AG09319 (cell line): ENCODE results near the gene GFRA1.

Source experiments
- DNase-seq: peaks from one replicate; pipeline ENCODE4 v3.0.0-alpha.2; 2010; ENCODE audit warnings: low read depth; ENCODE audit errors: extremely low read depth
- CTCF ChIP-seq: IDR thresholded peaks from 2 replicates; pipeline ENCODE4 v1.5.1; 2011; ENCODE audit warnings: low read depth, mild to moderate bottlenecking, inconsistent platforms, low read length, moderate library complexity

The GFRA1 gene

GRCh38 chr10:116097239-116097784 lies 175.7 kb downstream of the GFRA1 start:
- DNase-seq: no peak
- no peak for TF ChIP-seq CTCF

- no peak for DNase-seq
- no peak for TF ChIP-seq CTCF
Observed at GRCh38 chr10:116096526-116096925, 176.5 kb downstream of the GFRA1 start.

- TF ChIP-seq CTCF: no peak
- no peak for DNase-seq
Observed at GRCh38 chr10:116094356-116094755, 178.7 kb downstream of the GFRA1 start.

GRCh38 chr10:116093031-116093430 lies 180.0 kb downstream of the GFRA1 start:
- no peak for DNase-seq
- TF ChIP-seq CTCF: no peak

- TF ChIP-seq CTCF: no peak
- no peak for DNase-seq
Observed at GRCh38 chr10:116088985-116089384, 184.0 kb downstream of the GFRA1 start.

- no peak for TF ChIP-seq CTCF
- no peak for DNase-seq
Observed at GRCh38 chr10:116085323-116085722, 187.7 kb downstream of the GFRA1 start.

- DNase-seq: no peak
- TF ChIP-seq CTCF: no peak
Observed at GRCh38 chr10:116084161-116084560, 188.8 kb downstream of the GFRA1 start.
